OCI-LY7 (cell line): Measurements from ENCODE around the gene SERPINA5. TPM values are rescaled to one million over a fixed set of nuclear protein-coding genes. Genes with fewer than 3 reads are reported as not detected.

Experiments
- BruUV-seq: library from RNA; stranded (reverse); fragments of 400-500 nt; replicated peaks from 2 replicates; lab custom pipeline; 2021; lab: Mats Ljungman, UMichigan
- CTCF ChIA-PET: fragments of 300-600 bp; sonication (Branson Sonifier 250); formaldehyde crosslinking; loops from one replicate; lab custom pipeline; 2022; ENCODE audit warnings: antibody characterized with exemption; ENCODE audit not compliant: unreplicated experiment; lab: Charles Lee
- POLR2A ChIA-PET: fragments of 300-600 bp; sonication (Branson Sonifier 250); formaldehyde crosslinking; loops from one replicate; lab custom pipeline; 2022; ENCODE audit warnings: antibody characterized with exemption; lab: Charles Lee
- DNase-seq: peaks from one replicate; pipeline ENCODE4 v3.0.0-alpha.2; 2015; ENCODE audit warnings: low spot score
- H2AFZ ChIP-seq: fragments of 200-600 bp; sonication (generic), shearing (Covaris generic); 2 replicates; pipeline ENCODE4 v1.6.1; 2014; ENCODE audit warnings: mild to moderate bottlenecking, antibody characterized with exemption, low read length, moderate library complexity
- H3K27ac ChIP-seq: fragments of 200-600 bp; sonication (generic); 2 replicates; pipeline ENCODE4 v1.5.1; 2014; ENCODE audit warnings: mixed run types, low read depth, mild to moderate bottlenecking, moderate library complexity, low read length, inconsistent platforms; ENCODE audit not compliant: poor library complexity, severe bottlenecking
- H3K36me3 ChIP-seq: fragments of 200-600 bp; sonication (generic); 2 replicates; pipeline ENCODE4 v1.6.1; 2014; ENCODE audit warnings: mild to moderate bottlenecking, antibody characterized with exemption, low read length, moderate library complexity, mixed read lengths; ENCODE audit not compliant: insufficient read depth
- H3K4me1 ChIP-seq: fragments of 200-600 bp; sonication (generic); 2 replicates; pipeline ENCODE4 v1.5.1; 2014; ENCODE audit warnings: mild to moderate bottlenecking, low read length; ENCODE audit not compliant: insufficient read depth, poor library complexity, severe bottlenecking
- H3K4me2 ChIP-seq: fragments of 200-600 bp; sonication (generic); 2 replicates; pipeline ENCODE4 v1.6.1; 2014; ENCODE audit warnings: mild to moderate bottlenecking, low read length
- H3K4me3 ChIP-seq: fragments of 200-600 bp; sonication (generic); 2 replicates; pipeline ENCODE4 v1.5.1; 2014; ENCODE audit warnings: mild to moderate bottlenecking, low read depth, low read length; ENCODE audit not compliant: poor library complexity, severe bottlenecking
- H3K79me2 ChIP-seq: fragments of 200-600 bp; sonication (generic); 2 replicates; pipeline ENCODE4 v1.6.1; 2016; ENCODE audit warnings: low read depth, mild to moderate bottlenecking, low read length, moderate library complexity, mixed read lengths; ENCODE audit not compliant: insufficient read depth
- H3K9me2 ChIP-seq: fragments of 200-600 bp; sonication (generic); 2 replicates; pipeline ENCODE4 v1.6.1; 2016; ENCODE audit warnings: mild to moderate bottlenecking, low read length, mixed read lengths; ENCODE audit not compliant: insufficient read depth
- H3K9me3 ChIP-seq: fragments of 200-600 bp; sonication (generic); 2 replicates; pipeline ENCODE4 v1.6.1; 2014; ENCODE audit warnings: mild to moderate bottlenecking, mixed run types, low read length, mixed read lengths
- H4K20me1 ChIP-seq: fragments of 200-600 bp; sonication (generic); 2 replicates; pipeline ENCODE4 v1.6.1; 2014; ENCODE audit warnings: mild to moderate bottlenecking, antibody characterized with exemption, low read length, moderate library complexity, mixed read lengths; ENCODE audit not compliant: insufficient read depth
- EZH2phosphoT487 ChIP-seq: fragments of 200-600 bp; sonication (generic); IDR thresholded peaks from 2 replicates; pipeline ENCODE4 v1.6.1; 2018; ENCODE audit warnings: low read depth, borderline replicate concordance, mild to moderate bottlenecking, mixed run types, antibody characterized with exemption, low read length, moderate library complexity, mixed read lengths
- intact Hi-C: fragments of 100-400 bp; cut with micrococcal nuclease; formaldehyde crosslinking; loops from one replicate; pipeline ENCODE4 v1.10.0; 2022; ENCODE audit not compliant: unreplicated experiment
- total RNA-seq, 2 experiments: library from RNA; depleted of rRNA in 1 of 2; stranded (reverse); fragments of >200 nt in 1 of 2; shearing (Covaris generic) in 1 of 2; gene quantifications; 2 replicates each; pipeline ENCODE4 v1.2.3, GENCODE V29; 2014 to 2022
- TF ChIP-seq, protein P1 (sequence below): fragments of 200-600 bp; sonication (generic); conservative IDR thresholded peaks from 2 replicates; pipeline ENCODE4 v1.5.1; 2014; ENCODE audit warnings: mild to moderate bottlenecking, antibody characterized with exemption, low read length, moderate library complexity, mixed read lengths

The SERPINA5 gene
- total RNA-seq, 2 experiments from 2014 or later = not detected

DNA sequence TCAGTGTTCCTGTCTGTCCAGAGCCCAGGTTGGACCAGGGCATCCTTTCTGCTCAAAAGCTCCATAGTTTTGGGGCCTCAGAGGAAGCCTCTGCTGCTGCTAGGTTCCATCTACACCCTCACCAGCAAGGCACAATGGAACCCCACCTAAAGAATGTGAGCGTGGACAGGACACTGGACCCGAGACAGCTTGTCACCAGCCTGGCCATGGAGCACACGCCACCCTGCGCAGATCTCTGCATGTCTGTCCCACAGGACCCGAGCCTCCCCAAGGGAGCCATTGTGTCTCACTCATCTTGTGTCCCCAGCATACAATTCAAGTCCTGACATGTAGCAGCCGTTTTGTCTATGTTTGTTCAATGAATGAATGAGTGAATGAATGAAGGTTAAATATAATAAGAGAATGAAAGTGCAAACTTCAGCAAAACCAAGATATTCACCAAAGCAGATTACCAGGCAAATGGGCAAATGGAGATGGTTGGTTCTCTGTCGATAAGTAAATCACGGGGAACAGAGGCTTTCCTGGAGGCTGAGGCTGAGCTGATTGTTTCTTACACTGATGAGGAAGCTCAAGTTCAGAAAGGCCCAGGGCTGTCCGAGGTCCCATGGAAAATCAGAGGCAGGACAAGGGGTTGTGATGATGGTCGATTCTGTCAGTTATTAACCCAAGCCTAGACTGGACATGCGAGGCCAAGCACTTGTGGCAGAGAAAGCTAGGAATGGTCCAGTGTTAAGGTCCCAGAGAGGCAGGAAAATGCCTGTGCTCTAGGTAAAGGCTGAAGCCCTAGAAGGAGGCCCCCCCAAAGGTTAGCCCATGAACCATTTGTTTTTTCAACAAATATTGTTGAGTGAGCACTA is 58.0 kb downstream of the SERPINA5 start:
- no peak overlapping the region for H3K4me2 ChIP-seq
- no peaks in the 10 kb centered on the region for H4K20me1 ChIP-seq
- intact Hi-C loops = no loop called here
- H3K27ac ChIP-seq = no peak overlapping the region
- no TSS peak for BruUV-seq
- H3K79me2 ChIP-seq = no peaks in the 10 kb centered on the region
- H3K4me1 ChIP-seq = no peaks in the 10 kb centered on the region
- no peak for DNase-seq
- no peaks in the 10 kb centered on the region for H3K9me2 ChIP-seq
- H2AFZ ChIP-seq = no peak overlapping the region
- CTCF ChIA-PET = no interaction called here
- no peaks in the 10 kb centered on the region for H3K36me3 ChIP-seq
- TF ChIP-seq, protein P1, sequence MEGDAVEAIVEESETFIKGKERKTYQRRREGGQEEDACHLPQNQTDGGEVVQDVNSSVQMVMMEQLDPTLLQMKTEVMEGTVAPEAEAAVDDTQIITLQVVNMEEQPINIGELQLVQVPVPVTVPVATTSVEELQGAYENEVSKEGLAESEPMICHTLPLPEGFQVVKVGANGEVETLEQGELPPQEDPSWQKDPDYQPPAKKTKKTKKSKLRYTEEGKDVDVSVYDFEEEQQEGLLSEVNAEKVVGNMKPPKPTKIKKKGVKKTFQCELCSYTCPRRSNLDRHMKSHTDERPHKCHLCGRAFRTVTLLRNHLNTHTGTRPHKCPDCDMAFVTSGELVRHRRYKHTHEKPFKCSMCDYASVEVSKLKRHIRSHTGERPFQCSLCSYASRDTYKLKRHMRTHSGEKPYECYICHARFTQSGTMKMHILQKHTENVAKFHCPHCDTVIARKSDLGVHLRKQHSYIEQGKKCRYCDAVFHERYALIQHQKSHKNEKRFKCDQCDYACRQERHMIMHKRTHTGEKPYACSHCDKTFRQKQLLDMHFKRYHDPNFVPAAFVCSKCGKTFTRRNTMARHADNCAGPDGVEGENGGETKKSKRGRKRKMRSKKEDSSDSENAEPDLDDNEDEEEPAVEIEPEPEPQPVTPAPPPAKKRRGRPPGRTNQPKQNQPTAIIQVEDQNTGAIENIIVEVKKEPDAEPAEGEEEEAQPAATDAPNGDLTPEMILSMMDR = no peak
- no peak for TF ChIP-seq EZH2phosphoT487
- POLR2A ChIA-PET = interaction anchor here (0.6 kb wide), 1 partner anchor 128 kb away, joined by 3 read pairs; no protein-coding TSS in a partner anchor
- no peaks in the 10 kb centered on the region for H3K9me3 ChIP-seq
- no peak overlapping the region for H3K4me3 ChIP-seq

GRCh38 chr14:94640721-94641631 is 59.8 kb downstream of the SERPINA5 start:
- Histone ChIP-seq H3K4me1 (no peaks in the 10 kb centered on the region), H3K4me3 (no peak overlapping the region), H3K9me3 (no peaks in the 10 kb centered on the region), H3K36me3 (no peaks in the 10 kb centered on the region), H3K9me2 (no peaks in the 10 kb centered on the region), H3K79me2 (no peaks in the 10 kb centered on the region), H2AFZ (no peak overlapping the region), H3K4me2 (no peak overlapping the region), H3K27ac (no peak overlapping the region), H4K20me1 (no peaks in the 10 kb centered on the region)
- intact Hi-C loops = no loop called here
- CTCF ChIA-PET = no interaction called here
- no peak for TF ChIP-seq EZH2phosphoT487
- TF ChIP-seq, protein P1 = no peak
- no peak for DNase-seq
- POLR2A ChIA-PET = no interaction called here
- no TSS peak for BruUV-seq
